ENCODE results near the gene ST3GAL6.

The ST3GAL6 gene

DNA sequence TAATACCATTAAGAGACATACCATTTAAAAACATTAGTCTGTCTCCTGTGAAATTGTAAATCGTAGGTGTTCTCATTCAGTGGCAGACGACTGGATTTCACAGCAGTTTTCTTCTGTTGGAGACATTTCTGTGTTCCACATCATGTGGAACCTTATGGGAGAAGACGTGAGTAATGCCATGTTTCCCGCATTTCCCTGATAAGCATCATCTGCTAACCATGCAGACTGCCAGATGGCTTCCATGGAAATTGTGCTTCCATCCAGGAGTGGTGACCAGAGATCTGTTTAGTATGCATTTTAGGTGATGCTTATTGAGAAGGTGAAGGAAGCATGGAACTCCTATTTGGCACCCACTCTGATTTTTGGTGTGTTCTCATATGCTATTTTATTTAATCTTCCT, 28.4 kb upstream of the ST3GAL6 start:
- H3K9me3 Mint-ChIP-seq = peaks cover 3% of the 10 kb centered on the region
- H3K4me3 Mint-ChIP-seq = peak overlapping the region; percentile 93
- no peak overlapping the region for H3K27ac Mint-ChIP-seq
- peaks cover 4% of the 10 kb centered on the region for H3K27me3 Mint-ChIP-seq (ENCODE audit: low read depth, poor library complexity)
- peaks cover 72% of the 10 kb centered on the region for H3K4me1 Mint-ChIP-seq
- TF ChIP-seq, protein P1, sequence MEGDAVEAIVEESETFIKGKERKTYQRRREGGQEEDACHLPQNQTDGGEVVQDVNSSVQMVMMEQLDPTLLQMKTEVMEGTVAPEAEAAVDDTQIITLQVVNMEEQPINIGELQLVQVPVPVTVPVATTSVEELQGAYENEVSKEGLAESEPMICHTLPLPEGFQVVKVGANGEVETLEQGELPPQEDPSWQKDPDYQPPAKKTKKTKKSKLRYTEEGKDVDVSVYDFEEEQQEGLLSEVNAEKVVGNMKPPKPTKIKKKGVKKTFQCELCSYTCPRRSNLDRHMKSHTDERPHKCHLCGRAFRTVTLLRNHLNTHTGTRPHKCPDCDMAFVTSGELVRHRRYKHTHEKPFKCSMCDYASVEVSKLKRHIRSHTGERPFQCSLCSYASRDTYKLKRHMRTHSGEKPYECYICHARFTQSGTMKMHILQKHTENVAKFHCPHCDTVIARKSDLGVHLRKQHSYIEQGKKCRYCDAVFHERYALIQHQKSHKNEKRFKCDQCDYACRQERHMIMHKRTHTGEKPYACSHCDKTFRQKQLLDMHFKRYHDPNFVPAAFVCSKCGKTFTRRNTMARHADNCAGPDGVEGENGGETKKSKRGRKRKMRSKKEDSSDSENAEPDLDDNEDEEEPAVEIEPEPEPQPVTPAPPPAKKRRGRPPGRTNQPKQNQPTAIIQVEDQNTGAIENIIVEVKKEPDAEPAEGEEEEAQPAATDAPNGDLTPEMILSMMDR (IDR thresholded peaks at IDR 0.05) = no peak
- DNase-seq = no peak
- H3K36me3 Mint-ChIP-seq (ENCODE audit: low read depth) = peaks cover 25% of the 10 kb centered on the region

DNA sequence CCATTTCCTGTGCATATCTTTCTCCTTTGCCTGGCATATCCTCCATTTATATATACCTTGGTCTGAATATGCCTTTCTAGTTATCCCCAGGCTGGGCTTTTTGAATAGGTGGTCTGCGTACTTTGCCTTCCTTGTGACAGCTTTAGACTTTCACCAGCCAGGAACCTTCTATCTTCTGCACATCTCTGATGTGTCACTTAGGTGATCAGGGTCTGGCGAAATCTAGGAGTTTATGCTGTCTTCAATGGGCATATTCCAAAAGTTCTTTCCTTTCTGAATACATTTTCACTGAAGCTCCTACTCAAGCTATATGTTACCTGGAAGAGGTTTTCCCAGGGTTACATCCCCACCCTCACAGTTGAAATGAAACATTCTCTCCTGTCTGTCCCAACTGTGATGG, 27.8 kb upstream of the ST3GAL6 start:
- Mint-ChIP-seq H3K4me1 (peaks cover 75% of the 10 kb centered on the region), H3K4me3 (peak overlapping the region; percentile 93), H3K36me3 (ENCODE audit: low read depth) (peaks cover 25% of the 10 kb centered on the region), H3K27me3 (ENCODE audit: low read depth, poor library complexity) (peaks cover 4% of the 10 kb centered on the region), H3K27ac (no peak overlapping the region), H3K9me3 (peaks cover 3% of the 10 kb centered on the region)
- TF ChIP-seq, protein P1 (IDR thresholded peaks at IDR 0.05) = no peak
- DNase-seq = no peak

DNA sequence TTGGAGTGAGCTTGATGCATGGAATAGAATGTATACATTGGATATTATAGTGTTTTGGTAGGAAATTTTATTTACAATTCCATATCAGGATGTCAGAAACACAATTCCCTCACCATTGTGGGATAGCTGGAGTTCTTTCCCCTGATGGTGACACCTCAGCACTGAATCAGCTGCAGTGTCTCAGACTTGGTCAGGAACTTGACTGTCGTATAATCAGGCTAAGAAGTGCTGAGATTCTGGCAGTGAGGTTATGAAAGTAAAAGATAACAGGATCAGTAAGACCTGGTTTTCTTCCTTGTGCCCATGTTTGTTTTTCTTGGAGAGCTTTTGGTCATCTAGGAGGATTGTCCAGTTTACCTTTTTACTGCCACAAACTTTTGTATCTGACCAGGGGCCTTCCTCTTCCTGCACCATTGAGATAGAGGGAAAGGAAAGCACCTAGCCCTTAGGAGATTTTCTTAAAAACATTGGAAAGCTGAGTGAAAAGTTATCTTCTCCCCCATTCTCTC, 27.3 kb upstream of the ST3GAL6 start:
- peaks cover 25% of the 10 kb centered on the region for H3K36me3 Mint-ChIP-seq (ENCODE audit: low read depth)
- H3K27ac Mint-ChIP-seq = no peak overlapping the region
- no peak overlapping the region for H3K4me3 Mint-ChIP-seq
- no peak for DNase-seq
- peaks cover 4% of the 10 kb centered on the region for H3K27me3 Mint-ChIP-seq (ENCODE audit: low read depth, poor library complexity)
- H3K9me3 Mint-ChIP-seq = peaks cover 3% of the 10 kb centered on the region
- H3K4me1 Mint-ChIP-seq = peaks cover 75% of the 10 kb centered on the region
- TF ChIP-seq, protein P1 (IDR thresholded peaks at IDR 0.05) = no peak

DNA sequence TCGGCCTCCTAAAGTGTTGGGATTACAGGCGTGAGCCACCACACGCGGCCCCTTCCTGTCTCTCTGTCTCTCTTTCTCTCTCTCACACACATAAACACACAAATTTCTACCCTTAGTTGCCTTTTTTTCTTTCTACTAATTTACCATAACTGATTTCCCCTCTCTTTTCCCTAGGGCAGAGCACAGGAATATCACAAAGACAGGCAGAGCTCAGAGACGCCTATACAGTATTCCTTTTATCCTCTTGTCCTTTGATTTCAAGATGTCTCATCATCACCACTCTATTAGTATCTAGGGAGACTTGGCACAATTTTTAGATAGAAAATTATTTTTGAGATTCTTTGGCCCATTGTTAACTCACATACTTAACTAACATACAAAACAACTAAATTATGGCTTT, 25.8 kb upstream of the ST3GAL6 start:
- no peak for DNase-seq
- H3K36me3 Mint-ChIP-seq (ENCODE audit: low read depth) = peaks cover 25% of the 10 kb centered on the region
- peaks cover 4% of the 10 kb centered on the region for H3K27me3 Mint-ChIP-seq (ENCODE audit: low read depth, poor library complexity)
- TF ChIP-seq, protein P1 (IDR thresholded peaks at IDR 0.05) = no peak
- H3K27ac Mint-ChIP-seq = no peak overlapping the region
- peaks cover 3% of the 10 kb centered on the region for H3K9me3 Mint-ChIP-seq
- H3K4me1 Mint-ChIP-seq = peaks cover 74% of the 10 kb centered on the region
- H3K4me3 Mint-ChIP-seq = no peak overlapping the region

DNA sequence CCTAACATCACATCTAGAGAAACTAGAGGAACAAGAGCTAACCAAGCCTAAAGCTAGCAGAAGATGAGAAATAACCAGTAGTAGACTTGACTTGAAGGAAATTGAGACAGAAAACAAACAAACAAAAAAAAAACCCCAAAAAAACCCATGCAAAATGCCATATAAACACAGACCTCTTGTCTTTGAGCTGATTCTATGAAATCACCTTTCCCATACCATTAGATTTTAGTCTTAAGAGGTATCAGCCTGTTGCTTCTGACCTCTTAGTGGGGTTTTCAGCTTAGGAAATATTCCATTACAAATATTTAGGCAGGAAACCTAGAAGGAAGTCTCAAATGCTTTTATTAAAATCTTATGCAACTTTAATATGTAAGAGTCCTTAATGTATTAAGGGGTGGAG, 23.9 kb upstream of the ST3GAL6 start:
- H3K36me3 Mint-ChIP-seq (ENCODE audit: low read depth) = peaks cover 34% of the 10 kb centered on the region
- H3K4me1 Mint-ChIP-seq = peaks cover 62% of the 10 kb centered on the region
- peaks cover 4% of the 10 kb centered on the region for H3K27me3 Mint-ChIP-seq (ENCODE audit: low read depth, poor library complexity)
- peaks cover 3% of the 10 kb centered on the region for H3K9me3 Mint-ChIP-seq
- TF ChIP-seq, protein P1 (IDR thresholded peaks at IDR 0.05) = no peak
- no peak for DNase-seq
- H3K27ac Mint-ChIP-seq = no peak overlapping the region
- H3K4me3 Mint-ChIP-seq = no peak overlapping the region

DNA sequence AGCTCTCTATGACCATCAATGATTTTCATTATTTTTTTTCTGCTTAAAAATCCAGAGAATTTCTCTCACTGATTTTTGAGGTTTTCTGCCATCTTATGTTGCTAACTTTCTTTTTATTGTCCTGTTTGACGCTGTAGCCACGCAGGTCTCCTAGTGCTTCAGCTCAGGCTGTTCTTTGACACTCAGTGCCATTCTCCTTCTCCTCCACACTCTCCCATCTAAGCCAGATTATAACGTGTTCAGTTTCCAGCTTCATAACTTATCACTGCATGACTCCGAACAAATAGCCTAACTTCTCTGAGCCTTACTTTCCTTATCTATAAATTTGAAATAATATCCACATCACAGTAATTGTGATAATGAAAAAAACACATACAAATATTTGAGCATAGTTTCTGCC, 22.8 kb upstream of the ST3GAL6 start:
- peaks cover 38% of the 10 kb centered on the region for H3K36me3 Mint-ChIP-seq (ENCODE audit: low read depth)
- peaks cover 4% of the 10 kb centered on the region for H3K27me3 Mint-ChIP-seq (ENCODE audit: low read depth, poor library complexity)
- H3K4me3 Mint-ChIP-seq = no peak overlapping the region
- no peak for DNase-seq
- no peak overlapping the region for H3K27ac Mint-ChIP-seq
- H3K4me1 Mint-ChIP-seq = peaks cover 51% of the 10 kb centered on the region
- H3K9me3 Mint-ChIP-seq = peaks cover 3% of the 10 kb centered on the region
- TF ChIP-seq, protein P1 (IDR thresholded peaks at IDR 0.05) = no peak

All from nephron progenitor cell (in vitro differentiated cells).